Peyer's patch (tissue), 4 donors: ENCODE measurements around the gene PCAT7.

Experiments used
- POLR2A ChIP-seq, 2 donors: fragments of 450-650 bp; IDR thresholded peaks; one replicate each; pipeline ENCODE4 v1.5.1; 2017; ENCODE audit warnings: antibody characterized with exemption in 2 of 2, mild to moderate bottlenecking in 2 of 2, moderate library complexity in 2 of 2
- TF ChIP-seq, protein P1 (sequence below), 6 experiments: fragments of 450-650 bp in 4 of 6; fragments of 200-600 bp in 2 of 6; sonication (generic) in 1 of 6; IDR thresholded peaks; one replicate each; pipeline ENCODE4 v1.5.1; 2017 to 2019; ENCODE audit warnings: antibody characterized with exemption in 6 of 6, mild to moderate bottlenecking in 3 of 6, moderate library complexity in 1 of 6

DNA sequence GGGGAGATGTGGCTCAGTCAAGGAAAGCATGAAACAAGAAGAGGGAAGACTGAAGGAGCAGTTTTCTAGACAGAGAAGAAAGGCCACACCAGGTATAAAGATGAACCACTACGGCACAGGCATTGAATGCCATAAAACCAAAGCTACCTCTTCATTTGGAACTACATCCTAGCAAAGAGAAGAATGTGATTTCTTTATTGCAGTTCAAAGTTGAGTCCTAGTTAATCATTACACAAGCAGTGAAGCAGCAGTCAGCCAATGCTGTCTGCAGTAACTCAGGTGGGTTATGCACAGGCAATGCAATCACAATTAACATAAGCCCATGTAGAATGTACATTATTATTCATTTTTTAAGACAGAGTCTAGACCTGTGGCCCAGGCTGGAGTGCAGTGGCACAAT is 21.7 kb upstream of the PCAT7 start:
- no peak for TF ChIP-seq POLR2A (IDR thresholded peaks at IDR 0.05)
- TF ChIP-seq, protein P1, sequence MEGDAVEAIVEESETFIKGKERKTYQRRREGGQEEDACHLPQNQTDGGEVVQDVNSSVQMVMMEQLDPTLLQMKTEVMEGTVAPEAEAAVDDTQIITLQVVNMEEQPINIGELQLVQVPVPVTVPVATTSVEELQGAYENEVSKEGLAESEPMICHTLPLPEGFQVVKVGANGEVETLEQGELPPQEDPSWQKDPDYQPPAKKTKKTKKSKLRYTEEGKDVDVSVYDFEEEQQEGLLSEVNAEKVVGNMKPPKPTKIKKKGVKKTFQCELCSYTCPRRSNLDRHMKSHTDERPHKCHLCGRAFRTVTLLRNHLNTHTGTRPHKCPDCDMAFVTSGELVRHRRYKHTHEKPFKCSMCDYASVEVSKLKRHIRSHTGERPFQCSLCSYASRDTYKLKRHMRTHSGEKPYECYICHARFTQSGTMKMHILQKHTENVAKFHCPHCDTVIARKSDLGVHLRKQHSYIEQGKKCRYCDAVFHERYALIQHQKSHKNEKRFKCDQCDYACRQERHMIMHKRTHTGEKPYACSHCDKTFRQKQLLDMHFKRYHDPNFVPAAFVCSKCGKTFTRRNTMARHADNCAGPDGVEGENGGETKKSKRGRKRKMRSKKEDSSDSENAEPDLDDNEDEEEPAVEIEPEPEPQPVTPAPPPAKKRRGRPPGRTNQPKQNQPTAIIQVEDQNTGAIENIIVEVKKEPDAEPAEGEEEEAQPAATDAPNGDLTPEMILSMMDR (IDR thresholded peaks at IDR 0.05) = no peak
